ENCODE results near the gene TNIK.

The TNIK gene

DNA sequence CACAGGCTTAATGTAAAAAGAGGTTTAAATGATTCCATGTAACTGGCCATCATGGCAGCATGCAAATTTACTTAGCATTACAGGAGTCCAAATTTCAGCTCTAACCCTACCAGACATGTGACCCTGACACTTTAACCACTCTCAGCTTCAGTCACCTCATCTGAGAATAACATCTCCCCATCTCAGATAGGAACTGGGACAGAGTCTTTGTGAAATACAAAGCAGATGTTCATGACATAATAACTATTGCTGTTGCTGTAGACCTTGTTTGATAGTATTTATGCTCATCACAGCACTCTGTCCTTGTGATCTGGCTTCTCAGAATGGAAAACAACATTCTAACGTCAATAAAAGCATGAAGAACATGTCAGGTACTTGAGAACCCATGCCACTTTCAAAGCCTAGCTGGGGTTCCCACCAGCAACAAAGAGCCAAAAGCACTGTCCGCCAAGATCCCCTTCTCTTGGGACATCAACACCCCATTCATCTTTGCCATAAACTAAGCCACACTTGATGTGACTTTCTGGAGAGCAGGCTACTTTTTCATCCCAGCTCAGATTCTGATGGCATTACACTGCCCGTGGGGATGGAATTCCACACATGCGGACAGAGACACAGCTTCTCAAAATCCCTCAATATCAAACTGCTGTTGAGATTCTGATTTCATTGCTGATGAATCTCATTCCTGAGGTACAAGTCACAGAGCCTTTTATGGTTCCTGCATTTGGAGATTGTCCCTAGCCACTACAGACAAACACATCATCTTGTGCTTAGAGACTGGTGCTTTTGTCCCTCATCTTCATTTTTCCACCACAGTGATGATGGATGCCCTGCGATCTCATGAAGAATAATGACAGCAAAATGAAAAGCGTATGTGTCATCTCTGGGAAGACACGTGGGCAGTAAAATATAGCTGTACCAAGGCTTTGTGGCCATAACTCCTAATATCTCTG, 202.7 kb downstream of the TNIK start:
- Histone ChIP-seq H2AFZ (no peak overlapping the region), H3K4me3 (ENCODE audit: low read depth, low read length) (no peak overlapping the region), H3K9ac (no peak overlapping the region), H3K9me3 (ENCODE audit: control insufficient read depth, low read length) (no peaks in the 10 kb centered on the region), H3K36me3 (ENCODE audit: control insufficient read depth, insufficient read depth, low read length) (no peaks in the 10 kb centered on the region), H3K4me2 (ENCODE audit: low read length) (no peak overlapping the region), H3K4me1 (no peaks in the 10 kb centered on the region), H3K27me3 (ENCODE audit: control insufficient read depth, insufficient read depth, low read length) (no peaks in the 10 kb centered on the region), H3K79me2 (no peaks in the 10 kb centered on the region), H3K27ac (no peak overlapping the region)
- TF ChIP-seq, protein P1, sequence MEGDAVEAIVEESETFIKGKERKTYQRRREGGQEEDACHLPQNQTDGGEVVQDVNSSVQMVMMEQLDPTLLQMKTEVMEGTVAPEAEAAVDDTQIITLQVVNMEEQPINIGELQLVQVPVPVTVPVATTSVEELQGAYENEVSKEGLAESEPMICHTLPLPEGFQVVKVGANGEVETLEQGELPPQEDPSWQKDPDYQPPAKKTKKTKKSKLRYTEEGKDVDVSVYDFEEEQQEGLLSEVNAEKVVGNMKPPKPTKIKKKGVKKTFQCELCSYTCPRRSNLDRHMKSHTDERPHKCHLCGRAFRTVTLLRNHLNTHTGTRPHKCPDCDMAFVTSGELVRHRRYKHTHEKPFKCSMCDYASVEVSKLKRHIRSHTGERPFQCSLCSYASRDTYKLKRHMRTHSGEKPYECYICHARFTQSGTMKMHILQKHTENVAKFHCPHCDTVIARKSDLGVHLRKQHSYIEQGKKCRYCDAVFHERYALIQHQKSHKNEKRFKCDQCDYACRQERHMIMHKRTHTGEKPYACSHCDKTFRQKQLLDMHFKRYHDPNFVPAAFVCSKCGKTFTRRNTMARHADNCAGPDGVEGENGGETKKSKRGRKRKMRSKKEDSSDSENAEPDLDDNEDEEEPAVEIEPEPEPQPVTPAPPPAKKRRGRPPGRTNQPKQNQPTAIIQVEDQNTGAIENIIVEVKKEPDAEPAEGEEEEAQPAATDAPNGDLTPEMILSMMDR (IDR thresholded peaks at IDR 0.05) = no peak

DNA sequence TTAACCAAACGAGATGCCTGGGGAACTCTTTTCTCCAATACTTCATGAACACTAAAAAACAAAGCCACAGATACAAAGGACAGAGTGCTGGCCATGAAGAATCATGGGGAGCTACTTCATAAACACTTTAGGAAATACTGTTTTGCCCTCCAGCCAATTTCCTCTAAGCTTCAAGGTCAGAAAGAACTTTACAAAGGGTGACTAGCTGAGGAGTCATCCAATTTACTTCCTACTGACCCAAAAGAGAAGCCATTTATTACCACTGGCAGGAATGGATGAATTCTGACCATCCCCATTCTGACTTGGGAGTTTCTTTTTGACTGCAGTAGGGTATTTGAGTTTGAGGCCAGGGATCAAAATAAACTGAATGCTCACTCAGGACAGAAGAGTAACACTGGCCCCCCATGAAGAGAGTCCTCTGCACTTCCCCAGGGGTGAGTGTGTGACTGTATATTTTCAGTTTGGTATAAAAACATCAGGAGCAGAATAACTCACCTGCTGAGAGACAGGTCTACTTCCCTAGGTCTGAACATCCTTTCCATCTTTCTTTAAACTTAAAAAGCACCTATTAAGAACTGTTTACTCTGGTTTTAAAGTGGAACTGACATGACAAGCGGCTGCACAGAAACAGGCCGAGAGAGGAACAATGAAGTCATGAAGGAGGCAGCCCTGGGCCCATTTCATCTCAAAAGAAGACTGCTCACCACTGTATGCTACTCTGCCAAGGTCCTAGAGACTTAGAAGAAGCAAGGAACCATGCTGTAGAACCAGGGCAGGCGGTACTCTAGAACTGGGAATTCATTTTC, 203.6 kb downstream of the TNIK start:
- Histone ChIP-seq H3K4me2 (ENCODE audit: low read length) (no peak overlapping the region), H3K9me3 (ENCODE audit: control insufficient read depth, low read length) (no peaks in the 10 kb centered on the region), H3K27me3 (ENCODE audit: control insufficient read depth, insufficient read depth, low read length) (no peaks in the 10 kb centered on the region), H3K4me3 (ENCODE audit: low read depth, low read length) (no peak overlapping the region), H3K36me3 (ENCODE audit: control insufficient read depth, insufficient read depth, low read length) (no peaks in the 10 kb centered on the region), H3K79me2 (no peaks in the 10 kb centered on the region), H3K27ac (no peak overlapping the region), H3K4me1 (no peaks in the 10 kb centered on the region), H3K9ac (no peak overlapping the region), H2AFZ (no peak overlapping the region)
- TF ChIP-seq, protein P1 (IDR thresholded peaks at IDR 0.05) = no peak

- Histone ChIP-seq H3K9me3 (ENCODE audit: control insufficient read depth, low read length) (no peaks in the 10 kb centered on the region), H3K4me2 (ENCODE audit: low read length) (no peak overlapping the region), H3K9ac (no peak overlapping the region), H3K27ac (no peak overlapping the region), H3K27me3 (ENCODE audit: control insufficient read depth, insufficient read depth, low read length) (no peaks in the 10 kb centered on the region), H3K36me3 (ENCODE audit: control insufficient read depth, insufficient read depth, low read length) (no peaks in the 10 kb centered on the region), H2AFZ (no peak overlapping the region), H3K4me1 (no peaks in the 10 kb centered on the region), H3K79me2 (no peaks in the 10 kb centered on the region), H3K4me3 (ENCODE audit: low read depth, low read length) (no peak overlapping the region)
- TF ChIP-seq, protein P1 (IDR thresholded peaks at IDR 0.05) = no peak
These were observed 204.9 kb downstream of the TNIK start for GRCh38 chr3:171255236-171255806.

GRCh38 chr3:171254315-171254714, 205.9 kb downstream of the TNIK start:
- no peak overlapping the region for H2AFZ ChIP-seq
- no peaks in the 10 kb centered on the region for H3K36me3 ChIP-seq (ENCODE audit: control insufficient read depth, insufficient read depth, low read length)
- no peaks in the 10 kb centered on the region for H3K4me1 ChIP-seq
- no peak overlapping the region for H3K4me2 ChIP-seq (ENCODE audit: low read length)
- no peak overlapping the region for H3K9ac ChIP-seq
- no peaks in the 10 kb centered on the region for H3K79me2 ChIP-seq
- H3K9me3 ChIP-seq (ENCODE audit: control insufficient read depth, low read length) = no peaks in the 10 kb centered on the region
- H3K27ac ChIP-seq = no peak overlapping the region
- H3K27me3 ChIP-seq (ENCODE audit: control insufficient read depth, insufficient read depth, low read length) = no peaks in the 10 kb centered on the region
- TF ChIP-seq, protein P1 (IDR thresholded peaks at IDR 0.05) = no peak
- H3K4me3 ChIP-seq (ENCODE audit: low read depth, low read length) = no peak overlapping the region
